Measurements from ENCODE around the gene CNNM3.

DNA sequence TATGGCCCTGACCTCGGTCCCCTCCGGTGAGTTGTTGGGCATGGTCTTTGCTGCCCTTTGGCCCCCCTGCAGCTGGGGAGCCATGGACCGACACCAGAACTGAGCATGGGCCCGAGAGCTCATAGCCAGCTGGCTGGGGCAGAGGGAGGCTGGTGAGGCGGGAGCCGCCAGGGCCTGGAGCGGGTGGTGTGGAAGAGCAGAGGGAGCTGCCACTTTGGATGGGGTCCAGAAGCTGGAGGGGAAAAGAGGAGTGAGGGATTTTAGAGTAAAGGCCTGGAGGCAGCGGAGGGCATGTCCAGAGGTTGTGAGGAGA, 16.5 kb upstream of the CNNM3 start:
- TF ChIP-seq, protein P1, sequence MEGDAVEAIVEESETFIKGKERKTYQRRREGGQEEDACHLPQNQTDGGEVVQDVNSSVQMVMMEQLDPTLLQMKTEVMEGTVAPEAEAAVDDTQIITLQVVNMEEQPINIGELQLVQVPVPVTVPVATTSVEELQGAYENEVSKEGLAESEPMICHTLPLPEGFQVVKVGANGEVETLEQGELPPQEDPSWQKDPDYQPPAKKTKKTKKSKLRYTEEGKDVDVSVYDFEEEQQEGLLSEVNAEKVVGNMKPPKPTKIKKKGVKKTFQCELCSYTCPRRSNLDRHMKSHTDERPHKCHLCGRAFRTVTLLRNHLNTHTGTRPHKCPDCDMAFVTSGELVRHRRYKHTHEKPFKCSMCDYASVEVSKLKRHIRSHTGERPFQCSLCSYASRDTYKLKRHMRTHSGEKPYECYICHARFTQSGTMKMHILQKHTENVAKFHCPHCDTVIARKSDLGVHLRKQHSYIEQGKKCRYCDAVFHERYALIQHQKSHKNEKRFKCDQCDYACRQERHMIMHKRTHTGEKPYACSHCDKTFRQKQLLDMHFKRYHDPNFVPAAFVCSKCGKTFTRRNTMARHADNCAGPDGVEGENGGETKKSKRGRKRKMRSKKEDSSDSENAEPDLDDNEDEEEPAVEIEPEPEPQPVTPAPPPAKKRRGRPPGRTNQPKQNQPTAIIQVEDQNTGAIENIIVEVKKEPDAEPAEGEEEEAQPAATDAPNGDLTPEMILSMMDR (IDR thresholded peaks at IDR 0.05) = no peak
- no peak for TF ChIP-seq POLR2A (IDR thresholded peaks at IDR 0.05)
